ENCODE results near the gene KDM5C. TPM values are rescaled to one million over a fixed set of nuclear protein-coding genes. Genes with fewer than 3 reads are reported as not detected.
"Not testable (repeated sequence)": the region's sequence is repeated elsewhere in the genome, so short reads cannot be mapped to it uniquely, and the experiment has no call there.

KDM5C gene
- total RNA-seq, 1 donor = 323 TPM

GRCh38 chrX:53186351-53186750 lies 38.7 kb downstream of the KDM5C start:
- H3K27me3 ChIP-seq (ENCODE audit: insufficient read depth, low read length) = no peaks in the 10 kb centered on the region

DNA sequence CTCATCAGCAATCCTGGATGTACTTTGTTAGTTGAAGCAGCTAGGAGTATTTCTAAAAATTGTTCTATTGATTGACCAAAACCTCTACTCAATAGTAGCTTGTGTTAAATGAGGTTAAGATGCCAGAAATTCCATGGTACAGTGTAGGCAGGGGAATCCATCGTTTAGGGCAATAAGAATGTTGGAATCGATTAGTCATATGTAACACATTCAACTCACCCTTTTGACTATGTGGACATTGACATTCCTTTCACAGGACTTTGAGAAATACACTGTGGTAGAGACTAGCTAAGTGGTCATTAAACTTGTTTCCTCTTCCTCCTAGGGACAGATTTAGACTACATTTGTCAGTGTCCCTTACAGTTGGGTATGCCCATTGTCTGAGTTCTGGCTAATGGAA lies 40.2 kb downstream of the KDM5C start:
- Histone ChIP-seq H3K4me1 (ENCODE audit: insufficient read depth, low read length) (no peaks in the 10 kb centered on the region), H3K9me3 (ENCODE audit: low read depth, low read length) (no peaks in the 10 kb centered on the region), H3K4me3 (ENCODE audit: low read length) (no peak overlapping the region), H3K27me3 (ENCODE audit: insufficient read depth, low read length) (no peaks in the 10 kb centered on the region)

More at GRCh38 chrX:53186351-53186750, 38.7 kb downstream of the KDM5C start:
- Histone ChIP-seq H3K4me1 (ENCODE audit: insufficient read depth, low read length) (no peaks in the 10 kb centered on the region), H3K4me3 (ENCODE audit: low read length) (no peak overlapping the region), H3K9me3 (ENCODE audit: low read depth, low read length) (no peaks in the 10 kb centered on the region)

- no peaks in the 10 kb centered on the region for H3K4me1 ChIP-seq (ENCODE audit: insufficient read depth, low read length)
- H3K27me3 ChIP-seq (ENCODE audit: insufficient read depth, low read length) = no peaks in the 10 kb centered on the region
- H3K4me3 ChIP-seq (ENCODE audit: low read length) = no peak overlapping the region
- no peaks in the 10 kb centered on the region for H3K9me3 ChIP-seq (ENCODE audit: low read depth, low read length)
Observed at GRCh38 chrX:53171356-53171755, 53.7 kb downstream of the KDM5C start.

DNA sequence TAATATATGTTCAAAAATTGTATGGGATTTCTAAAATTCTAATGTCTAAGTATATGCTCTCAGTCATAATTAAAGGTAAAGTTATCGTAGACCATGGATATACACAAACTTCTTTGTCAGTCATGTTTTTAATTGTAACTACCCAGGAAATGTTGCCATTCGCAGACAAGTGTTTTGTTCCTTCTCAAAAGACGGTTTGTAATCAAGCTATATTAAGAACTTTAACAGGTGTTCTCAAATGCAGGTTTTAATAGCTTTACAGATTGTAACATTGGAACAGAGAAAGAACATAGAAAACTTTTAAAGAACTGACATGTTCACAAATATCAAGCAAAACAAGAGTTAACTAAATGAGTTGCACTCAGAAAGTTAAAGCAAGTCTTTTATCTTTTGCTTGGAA lies 58.9 kb downstream of the KDM5C start:
- Histone ChIP-seq H3K4me3 (ENCODE audit: low read length) (no peak overlapping the region), H3K9me3 (ENCODE audit: low read depth, low read length) (no peaks in the 10 kb centered on the region), H3K4me1 (ENCODE audit: insufficient read depth, low read length) (no peaks in the 10 kb centered on the region), H3K27me3 (ENCODE audit: insufficient read depth, low read length) (no peaks in the 10 kb centered on the region)

DNA sequence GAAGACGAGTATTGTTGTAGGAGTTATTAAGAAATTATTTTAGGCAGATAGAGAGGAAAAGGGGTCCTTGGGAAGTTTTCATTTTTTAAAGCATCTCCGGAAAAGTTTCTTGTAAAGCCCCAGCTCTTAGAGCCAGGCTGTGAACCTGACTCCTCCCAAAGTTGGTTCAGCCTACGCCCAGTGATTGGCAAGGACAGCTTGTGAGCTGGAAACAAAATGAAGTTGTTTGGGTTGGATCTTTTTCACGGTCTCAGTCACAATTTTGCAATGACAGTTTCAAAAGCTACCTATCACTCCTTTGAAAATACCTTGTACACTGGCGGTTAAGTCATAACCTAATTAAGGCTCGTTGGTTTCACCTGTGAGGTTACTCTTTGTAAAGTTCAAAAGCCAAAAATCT lies 60.4 kb downstream of the KDM5C start:
- H3K4me1 ChIP-seq (ENCODE audit: insufficient read depth, low read length); H3K9me3 ChIP-seq (ENCODE audit: low read depth, low read length); H3K27me3 ChIP-seq (ENCODE audit: insufficient read depth, low read length); H3K4me3 ChIP-seq (ENCODE audit: low read length): not testable (repeated sequence)

GRCh38 chrX:53163436-53163835 lies 61.6 kb downstream of the KDM5C start:
- Histone ChIP-seq H3K4me1 (ENCODE audit: insufficient read depth, low read length) (no peaks in the 10 kb centered on the region), H3K4me3 (ENCODE audit: low read length) (no peak overlapping the region), H3K9me3 (ENCODE audit: low read depth, low read length) (no peaks in the 10 kb centered on the region), H3K27me3 (ENCODE audit: insufficient read depth, low read length) (no peaks in the 10 kb centered on the region)

DNA sequence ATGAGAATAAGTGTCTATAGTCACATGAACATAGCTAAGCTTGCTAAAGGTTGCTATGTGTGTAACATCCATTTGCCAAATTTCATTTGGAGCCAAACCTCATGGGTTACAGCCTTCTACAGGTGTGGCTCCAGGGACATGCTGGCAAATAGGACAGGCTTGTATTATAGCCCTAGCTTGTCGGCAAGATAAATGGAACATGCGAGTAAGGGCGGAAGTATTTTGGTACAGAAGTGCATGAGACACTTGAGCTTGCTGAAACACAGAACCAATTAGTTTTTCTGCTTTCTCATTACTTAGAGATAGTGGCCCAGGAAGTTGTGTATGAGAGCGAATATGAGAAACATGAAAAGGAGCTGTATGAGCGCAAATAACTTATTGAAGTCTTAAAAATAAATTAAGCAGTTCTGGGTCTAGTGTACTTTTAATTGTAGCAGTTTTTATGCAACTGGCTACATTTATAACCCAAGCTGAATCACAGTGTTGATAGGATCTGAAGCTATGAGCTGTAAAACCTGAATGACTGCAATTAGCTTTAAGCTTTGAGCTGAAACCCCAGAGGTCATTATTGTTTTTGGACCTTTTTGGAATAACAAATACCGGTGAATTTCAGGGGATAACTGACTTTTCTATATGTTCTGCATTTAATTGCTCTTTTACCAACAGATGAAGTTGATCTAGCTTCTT lies 64.6 kb downstream of the KDM5C start:
- no peaks in the 10 kb centered on the region for H3K4me1 ChIP-seq (ENCODE audit: insufficient read depth, low read length)
- H3K4me3 ChIP-seq (ENCODE audit: low read length) = no peak overlapping the region
- no peaks in the 10 kb centered on the region for H3K27me3 ChIP-seq (ENCODE audit: insufficient read depth, low read length)
- H3K9me3 ChIP-seq (ENCODE audit: low read depth, low read length) = no peaks in the 10 kb centered on the region

DNA sequence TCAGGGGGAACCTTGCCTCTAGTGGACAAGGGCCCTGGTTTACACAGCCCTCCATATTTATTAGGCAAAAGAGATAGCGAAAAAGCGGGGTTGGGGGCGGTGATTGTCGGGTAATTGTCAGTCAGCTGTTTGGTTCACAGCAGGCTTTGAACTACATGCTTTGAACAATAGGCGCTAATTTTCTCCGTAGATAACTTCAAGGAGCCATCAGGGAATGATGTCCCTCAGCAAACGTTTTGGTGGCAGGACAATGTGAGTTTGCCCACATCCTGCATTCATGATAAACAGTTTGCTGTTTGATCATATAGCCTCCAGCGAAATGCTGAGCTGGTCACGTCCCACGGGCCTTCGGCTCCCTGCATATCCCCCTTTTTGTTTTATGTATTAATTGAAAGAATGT lies 65.8 kb downstream of the KDM5C start:
- H3K9me3 ChIP-seq (ENCODE audit: low read depth, low read length) = no peaks in the 10 kb centered on the region
- H3K4me1 ChIP-seq (ENCODE audit: insufficient read depth, low read length) = no peaks in the 10 kb centered on the region
- H3K27me3 ChIP-seq (ENCODE audit: insufficient read depth, low read length) = no peaks in the 10 kb centered on the region
- no peak overlapping the region for H3K4me3 ChIP-seq (ENCODE audit: low read length)

DNA sequence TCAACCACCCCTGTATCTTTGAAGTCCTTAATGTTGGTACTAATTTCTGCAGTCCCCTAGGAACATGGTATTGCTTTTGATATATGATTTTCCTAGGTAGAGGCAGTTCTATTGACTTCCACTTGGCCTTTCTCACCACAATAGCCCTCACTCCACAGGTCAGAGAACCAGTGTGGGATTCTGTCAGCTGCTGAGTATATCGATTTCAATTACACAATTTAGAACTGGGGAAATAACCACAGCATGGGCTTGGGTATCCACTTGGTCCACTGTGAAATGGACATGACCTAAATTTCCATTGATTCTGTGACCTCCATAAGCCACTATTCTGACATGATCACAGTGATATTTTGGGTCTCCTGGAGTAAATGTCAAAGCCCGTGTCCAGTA lies 68.8 kb downstream of the KDM5C start:
- Histone ChIP-seq H3K9me3 (ENCODE audit: low read depth, low read length) (no peaks in the 10 kb centered on the region), H3K27me3 (ENCODE audit: insufficient read depth, low read length) (no peaks in the 10 kb centered on the region), H3K4me3 (ENCODE audit: low read length) (no peak overlapping the region), H3K4me1 (ENCODE audit: insufficient read depth, low read length) (no peaks in the 10 kb centered on the region)

GRCh38 chrX:53155512-53156206 lies 69.3 kb downstream of the KDM5C start:
- H3K4me1 ChIP-seq (ENCODE audit: insufficient read depth, low read length) = no peaks in the 10 kb centered on the region
- no peaks in the 10 kb centered on the region for H3K27me3 ChIP-seq (ENCODE audit: insufficient read depth, low read length)
- no peak overlapping the region for H3K4me3 ChIP-seq (ENCODE audit: low read length)
- no peaks in the 10 kb centered on the region for H3K9me3 ChIP-seq (ENCODE audit: low read depth, low read length)

DNA sequence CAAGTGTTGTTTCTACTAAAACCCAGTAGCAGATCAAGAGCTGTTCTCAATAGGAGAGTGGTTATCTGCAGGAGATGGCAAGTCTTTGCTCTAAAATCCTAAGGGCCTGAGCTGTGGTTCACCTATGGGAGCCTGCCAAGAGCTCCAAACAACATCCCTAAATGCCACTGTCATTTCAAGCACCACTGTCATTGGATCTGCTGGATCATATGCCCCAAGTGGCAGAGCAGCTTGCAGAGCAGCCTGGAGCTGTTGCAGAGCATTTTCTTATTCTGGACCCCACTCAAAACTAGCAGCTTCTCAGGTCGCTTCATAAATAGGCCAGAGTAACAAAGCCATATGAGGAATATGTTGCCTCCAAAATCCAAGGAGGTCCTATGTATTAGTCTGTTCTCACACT lies 71.4 kb downstream of the KDM5C start:
- H3K4me1 ChIP-seq (ENCODE audit: insufficient read depth, low read length) = no peaks in the 10 kb centered on the region
- no peaks in the 10 kb centered on the region for H3K27me3 ChIP-seq (ENCODE audit: insufficient read depth, low read length)
- no peak overlapping the region for H3K4me3 ChIP-seq (ENCODE audit: low read length)
- no peaks in the 10 kb centered on the region for H3K9me3 ChIP-seq (ENCODE audit: low read depth, low read length)

Other genes starting within 250 kb of the KDM5C start
- under 0.01 TPM for gene GPR173, start 176.4 kb downstream of the KDM5C start, total RNA-seq
- 93.8 TPM for gene TSPYL2, start 142.8 kb downstream of the KDM5C start, total RNA-seq
- gene KANTR, start 131.1 kb downstream of the KDM5C start, total RNA-seq = 6.3 TPM
- gene IQSEC2, start 56.4 kb upstream of the KDM5C start, total RNA-seq = 4.4 TPM
- 27.6 TPM for gene SMC1A, start 197.4 kb upstream of the KDM5C start, total RNA-seq
- 1.0 TPM for gene RIBC1, start 197.7 kb upstream of the KDM5C start, total RNA-seq
- gene HSD17B10, start 209.2 kb upstream of the KDM5C start, total RNA-seq = 29.0 TPM